HG03196 (cell line): ENCODE results near the gene GOLGA3.
"Not testable (repeated sequence)": the region's sequence is repeated elsewhere in the genome, so short reads cannot be mapped to it uniquely, and the experiment has no call there.

ENCODE experiments used
- ATAC-seq: cut with Tn5 transposase; IDR thresholded peaks from one replicate; pipeline ENCODE4 v1.9.1; 2021; ENCODE audit not compliant: unreplicated experiment

Gene GOLGA3

DNA sequence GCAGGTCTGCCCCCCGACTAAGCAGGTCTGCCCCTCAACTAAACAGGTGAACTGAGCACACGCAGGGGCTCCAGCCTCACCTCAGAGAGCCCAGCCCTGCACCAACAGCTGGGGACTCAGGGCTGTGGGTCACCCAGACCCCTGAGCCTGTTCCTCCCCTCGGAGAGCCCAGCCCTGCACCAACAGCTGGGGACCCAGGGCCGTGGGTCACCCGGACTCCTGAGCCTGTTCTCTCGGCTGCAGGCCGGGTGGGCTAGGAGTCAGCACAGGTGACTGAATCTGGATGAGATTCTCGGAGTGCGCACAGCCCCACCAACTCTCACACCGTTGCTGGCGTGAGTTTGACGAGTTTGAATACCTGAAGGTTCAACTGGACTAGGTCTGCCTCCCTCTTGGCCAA is 46.7 kb downstream of the GOLGA3 start:
- no peak for ATAC-seq

DNA sequence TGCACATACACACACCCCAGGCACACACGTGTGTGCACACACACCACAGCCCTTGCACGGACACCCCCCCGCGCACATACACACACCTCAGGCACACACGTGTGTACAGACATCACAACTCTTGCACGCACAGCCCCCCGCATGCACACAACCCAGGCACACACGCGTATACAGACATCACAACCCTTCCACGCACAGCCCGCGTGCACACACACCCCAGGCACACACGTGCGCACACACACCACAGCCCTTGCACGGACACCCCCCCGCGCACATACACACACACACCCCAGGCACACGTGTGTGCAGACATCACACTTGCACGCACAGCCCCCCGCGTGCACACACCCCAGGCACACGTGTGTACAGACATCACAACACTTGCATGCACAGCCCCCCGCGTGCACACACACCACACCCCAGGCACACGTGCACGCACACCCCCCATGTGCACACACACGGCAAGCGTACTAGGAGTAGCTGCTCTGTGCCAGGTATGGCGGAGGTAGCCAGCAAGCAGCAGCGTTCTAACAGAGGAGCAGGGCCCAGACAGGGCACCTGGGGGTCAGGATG is 48.8 kb downstream of the GOLGA3 start:
- ATAC-seq, result no peak

DNA sequence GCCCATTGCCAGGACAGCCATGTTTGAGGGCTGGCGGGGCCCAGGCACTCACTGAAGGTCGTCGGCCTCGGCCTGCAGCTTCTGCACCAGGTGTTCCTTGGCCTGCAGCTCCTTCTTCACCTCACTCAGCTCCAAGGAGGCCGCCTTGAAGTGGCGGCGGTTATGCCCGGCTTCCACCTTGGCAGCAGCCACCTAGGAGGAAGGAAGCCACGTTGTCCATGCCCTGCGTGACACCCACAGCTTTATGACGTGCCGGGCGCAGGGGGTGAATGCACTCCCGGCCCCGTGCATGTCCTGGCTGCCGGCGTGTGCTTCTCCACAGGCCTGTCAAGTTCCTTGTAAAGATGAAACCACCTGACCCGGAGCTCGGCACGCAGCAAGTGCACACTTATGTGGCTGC is 51.1 kb downstream of the GOLGA3 start:
- no peak for ATAC-seq

DNA sequence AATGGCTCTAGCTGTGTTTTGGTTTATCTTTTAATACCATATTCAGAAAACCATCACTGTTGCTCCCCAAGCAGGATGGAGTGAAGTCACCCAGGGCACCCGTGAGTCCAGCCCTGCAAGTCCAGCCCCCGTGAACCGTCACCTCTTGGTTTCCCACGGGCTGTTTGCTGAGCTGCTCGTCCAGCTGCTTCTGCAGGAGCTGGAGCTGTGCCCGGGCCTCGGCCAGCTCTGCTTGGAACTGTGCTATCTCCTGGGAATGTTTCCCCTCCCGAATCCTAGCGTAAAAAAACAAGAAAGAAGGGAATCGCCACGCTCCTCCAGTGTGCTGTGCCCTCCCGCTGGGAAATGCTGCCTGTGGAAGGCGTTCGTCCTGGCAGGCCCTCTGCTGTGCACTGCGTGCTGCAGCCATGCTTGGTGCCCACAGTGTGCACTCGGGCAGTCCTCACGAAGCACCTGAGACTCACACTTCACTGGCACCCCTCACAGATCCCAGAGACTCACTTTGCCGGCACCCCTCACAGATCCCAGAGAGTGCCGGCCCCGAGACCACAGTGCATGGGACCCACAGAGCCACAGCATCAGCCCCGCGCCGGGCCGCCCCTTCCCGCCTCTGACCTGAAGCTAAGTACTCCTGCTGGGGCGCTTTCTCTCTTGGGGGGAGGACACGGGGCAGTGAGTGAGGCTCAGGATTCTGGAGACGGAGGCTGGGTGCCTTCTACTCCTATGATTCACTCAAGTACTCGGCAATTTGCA is 51.7 kb downstream of the GOLGA3 start:
- no peak for ATAC-seq

DNA sequence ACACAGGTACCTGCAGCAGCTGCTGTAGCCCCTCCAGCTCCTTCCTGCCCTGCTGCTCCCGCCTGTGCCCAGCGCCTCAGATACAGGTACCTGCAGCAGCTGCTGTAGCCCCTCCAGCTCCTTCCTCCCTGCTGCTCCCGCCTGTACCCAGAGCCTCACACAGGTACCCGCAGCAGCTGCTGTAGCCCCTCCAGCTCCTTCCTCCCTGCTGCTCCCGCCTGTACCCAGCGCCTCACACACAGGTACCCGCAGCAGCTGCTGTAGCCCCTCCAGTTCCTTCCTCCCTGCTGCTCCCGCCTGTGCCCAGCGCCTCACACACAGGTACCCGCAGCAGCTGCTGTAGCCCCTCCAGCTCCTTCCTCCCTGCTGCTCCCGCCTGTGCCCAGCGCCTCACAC is 52.4 kb downstream of the GOLGA3 start:
- ATAC-seq, result not testable (repeated sequence)

DNA sequence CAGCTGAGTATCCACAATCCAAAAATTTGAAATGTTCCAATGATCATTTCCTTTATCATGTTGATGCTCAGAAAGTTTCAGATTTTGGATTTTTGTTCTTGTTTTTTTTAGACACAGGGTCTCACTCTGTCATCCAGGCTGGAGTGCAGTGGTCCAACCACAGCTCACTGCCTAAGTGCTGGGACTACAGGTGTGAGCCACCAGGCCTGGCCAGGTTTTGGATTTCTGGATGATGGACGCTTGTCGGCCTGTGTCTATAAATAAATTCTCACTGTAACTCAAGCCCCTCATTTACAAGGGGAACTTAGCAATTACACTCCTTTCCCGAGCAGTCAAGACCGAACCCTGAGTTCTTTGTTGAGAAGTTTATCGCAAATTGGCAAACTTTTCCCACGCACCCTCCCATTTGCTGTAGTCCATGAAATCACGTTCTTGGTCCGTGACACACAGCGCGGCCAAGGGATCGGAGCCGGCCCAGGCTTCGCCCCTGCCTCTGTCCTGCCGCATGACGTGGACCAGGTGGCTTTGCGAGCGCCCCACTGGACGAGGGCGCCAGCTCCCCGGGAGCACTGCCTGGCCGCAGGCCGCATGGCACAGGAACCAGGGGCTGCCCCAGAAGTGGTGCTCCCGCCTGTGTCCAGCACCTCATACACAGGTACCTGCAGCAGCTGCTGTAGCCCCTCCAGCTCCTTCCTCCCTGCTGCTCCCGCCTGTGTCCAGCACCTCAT is 53.0 kb downstream of the GOLGA3 start:
- ATAC-seq, result no peak

DNA sequence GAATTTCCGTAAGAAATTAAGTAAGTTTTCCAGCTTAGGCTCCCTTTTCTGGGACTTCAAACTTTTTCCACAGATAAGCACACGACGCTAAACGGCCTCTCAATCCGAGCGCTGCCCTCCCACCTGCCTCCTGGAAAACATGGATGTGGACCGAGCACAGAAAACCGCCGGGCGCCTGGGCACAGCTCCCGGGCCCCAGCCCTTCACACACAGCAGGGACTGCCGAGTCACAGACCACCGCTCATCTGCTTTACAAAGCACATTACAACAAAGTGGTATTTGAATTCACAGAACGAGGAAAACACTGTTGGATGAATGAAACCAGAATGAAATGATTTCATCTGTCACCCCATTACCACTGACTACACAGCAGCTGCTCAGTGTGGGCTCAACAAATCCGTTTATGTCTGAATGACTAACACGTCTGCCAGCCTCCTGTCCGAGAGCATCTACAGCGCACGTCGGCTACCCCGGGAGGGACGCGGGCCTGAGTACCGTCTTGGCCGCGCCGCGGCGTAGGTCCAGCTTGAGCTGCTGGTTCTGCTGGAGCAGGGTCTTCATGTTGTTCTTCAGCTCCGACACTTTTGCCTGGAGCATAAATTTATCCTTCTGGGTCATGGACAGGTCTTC is 53.9 kb downstream of the GOLGA3 start:
- no peak for ATAC-seq

DNA sequence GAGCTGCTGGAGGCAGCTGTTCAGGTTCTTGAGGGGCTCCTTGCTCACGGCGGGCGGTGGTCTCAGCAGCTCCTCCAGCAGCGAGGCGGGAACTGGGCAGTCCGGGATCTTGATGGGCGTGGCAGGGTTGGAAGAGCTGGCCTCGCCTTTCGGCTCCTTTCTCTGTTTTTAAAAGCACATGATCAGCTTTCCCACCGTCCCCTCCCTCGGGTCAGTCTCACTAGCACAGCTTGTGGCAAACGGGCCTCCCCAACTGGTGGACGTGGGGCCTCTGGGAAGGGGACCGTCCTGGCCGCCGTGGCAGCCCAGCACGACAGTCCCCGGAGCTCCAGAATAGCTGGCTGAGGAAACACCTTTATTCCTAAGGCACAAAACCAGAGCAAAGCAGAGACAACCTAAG is 54.5 kb downstream of the GOLGA3 start:
- no peak for ATAC-seq

DNA sequence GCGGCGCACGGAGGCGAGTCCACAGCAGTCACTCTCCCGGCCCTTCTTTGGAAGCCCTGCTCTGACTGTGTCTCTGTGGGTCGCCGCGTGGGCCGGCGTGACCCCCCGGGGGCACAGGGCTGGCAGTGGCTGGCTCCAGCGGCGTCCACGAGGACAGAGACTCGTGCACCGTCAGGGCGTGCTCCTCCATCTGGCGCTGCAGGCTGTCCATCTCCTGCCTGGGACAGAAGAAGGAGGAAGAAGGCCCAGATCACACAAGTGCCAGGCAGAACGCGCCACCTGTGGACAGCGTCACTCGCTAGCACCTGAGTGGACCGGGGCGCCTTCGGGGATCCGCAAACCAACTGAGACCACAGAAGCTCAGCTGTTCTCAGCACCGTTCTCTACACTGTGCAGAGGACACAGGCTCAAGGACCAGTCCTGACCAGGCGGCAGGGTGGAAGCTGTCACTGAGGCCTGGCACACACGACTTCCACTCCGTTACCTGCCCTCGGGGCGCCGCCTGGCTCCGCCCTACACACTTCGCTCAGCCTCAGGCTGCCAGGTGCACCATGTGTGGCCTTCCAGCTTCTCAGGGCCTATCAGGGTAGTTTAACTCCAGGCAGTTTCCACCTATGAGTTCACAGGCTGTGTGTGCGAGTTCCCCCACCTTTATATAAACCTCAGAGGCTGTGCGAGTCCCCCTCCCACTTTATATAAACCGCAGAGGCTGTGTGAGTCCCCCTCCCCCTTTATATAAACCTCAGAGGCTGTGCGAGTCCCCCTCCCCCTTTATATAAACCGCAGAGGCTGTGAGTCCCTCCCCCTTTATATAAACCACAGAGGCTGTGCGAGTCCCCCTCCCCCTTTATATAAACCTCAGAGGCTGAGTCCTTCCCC is 55.4 kb downstream of the GOLGA3 start:
- ATAC-seq, result no peak

DNA sequence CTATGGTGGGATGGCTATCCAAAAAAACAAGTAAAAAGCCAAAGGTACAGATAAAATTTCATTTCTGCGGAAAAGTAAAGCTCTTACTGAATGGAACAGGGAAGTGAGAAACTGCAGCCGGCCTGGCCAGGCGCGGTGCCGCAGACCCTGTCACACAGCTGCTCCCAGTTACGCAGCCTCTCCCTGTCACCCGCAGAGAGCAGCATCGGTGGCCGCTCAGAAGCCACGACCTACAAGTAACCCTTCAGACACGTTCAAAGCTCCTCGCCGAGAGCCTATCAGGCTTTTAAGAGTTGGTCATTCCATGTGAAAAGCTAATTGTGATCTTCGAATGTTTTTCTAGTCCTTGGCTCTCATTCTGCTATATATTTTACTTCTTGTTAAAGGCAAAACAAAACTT is 56.1 kb downstream of the GOLGA3 start:
- no peak for ATAC-seq

DNA sequence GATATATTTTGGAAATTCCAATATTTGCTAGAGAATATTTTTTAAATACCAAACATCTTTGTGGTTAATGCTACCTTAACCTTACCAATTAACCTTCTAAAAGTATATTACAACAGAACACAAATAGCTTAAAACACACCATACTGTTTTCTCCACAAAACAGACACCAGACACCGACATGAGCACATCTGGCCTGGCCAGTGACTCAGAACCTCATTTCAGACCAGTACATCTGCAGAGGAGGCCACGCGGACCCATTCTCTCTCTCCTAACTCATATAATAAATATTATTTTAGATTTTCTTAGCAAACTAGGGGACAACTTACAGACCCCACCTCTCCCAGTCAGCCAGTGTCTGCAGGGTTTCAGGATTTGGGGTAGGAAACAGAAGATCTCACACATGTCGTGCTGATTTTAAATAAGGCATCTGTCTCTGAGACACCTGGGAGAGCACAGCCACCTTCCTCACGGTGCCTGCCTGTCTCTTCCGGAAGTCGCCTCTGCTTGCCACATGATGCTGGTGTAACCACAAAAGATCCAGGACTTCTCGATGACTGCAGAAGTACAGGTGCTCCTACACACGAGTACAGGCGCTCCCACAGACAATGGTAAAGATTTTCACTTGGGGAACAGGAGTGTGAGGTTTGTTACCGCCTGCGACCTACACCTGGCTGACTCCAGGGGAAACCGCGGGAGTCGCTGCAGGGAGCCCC is 57.4 kb downstream of the GOLGA3 start:
- peak; percentile 37 for ATAC-seq

DNA sequence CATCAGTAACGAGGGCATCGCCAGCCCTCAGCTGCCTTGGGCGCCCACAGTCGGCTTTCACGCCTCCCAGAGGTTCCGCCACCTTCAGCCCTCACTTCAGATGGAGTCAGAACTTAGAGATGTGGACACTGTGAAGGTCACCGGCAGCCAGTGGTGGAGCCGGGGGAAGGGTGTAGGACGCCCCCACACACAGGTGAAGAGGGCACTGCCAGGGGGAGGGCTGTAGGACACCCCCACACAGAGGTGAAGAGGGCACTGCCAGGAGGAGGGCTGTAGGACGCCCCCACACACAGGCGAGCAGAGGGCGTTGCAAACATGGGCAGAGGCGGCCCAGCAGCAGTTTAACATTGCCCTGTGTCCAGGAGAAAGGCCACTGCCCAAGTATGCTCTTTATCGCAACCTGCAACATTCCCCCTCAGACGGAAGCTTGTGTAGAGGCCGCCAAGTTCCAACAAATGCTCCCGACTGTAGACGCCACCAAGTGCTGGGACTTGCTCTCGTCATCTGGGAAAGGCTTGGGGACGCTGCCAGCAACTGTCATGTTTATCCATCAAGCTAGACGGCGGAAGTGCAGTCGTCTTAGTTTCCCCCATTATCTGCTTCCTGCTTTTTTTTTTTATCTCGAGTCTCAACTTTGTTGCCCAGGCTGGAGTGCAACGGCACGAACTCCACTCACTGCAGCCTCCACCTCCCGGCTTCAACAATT is 62.1 kb downstream of the GOLGA3 start:
- no peak for ATAC-seq

DNA sequence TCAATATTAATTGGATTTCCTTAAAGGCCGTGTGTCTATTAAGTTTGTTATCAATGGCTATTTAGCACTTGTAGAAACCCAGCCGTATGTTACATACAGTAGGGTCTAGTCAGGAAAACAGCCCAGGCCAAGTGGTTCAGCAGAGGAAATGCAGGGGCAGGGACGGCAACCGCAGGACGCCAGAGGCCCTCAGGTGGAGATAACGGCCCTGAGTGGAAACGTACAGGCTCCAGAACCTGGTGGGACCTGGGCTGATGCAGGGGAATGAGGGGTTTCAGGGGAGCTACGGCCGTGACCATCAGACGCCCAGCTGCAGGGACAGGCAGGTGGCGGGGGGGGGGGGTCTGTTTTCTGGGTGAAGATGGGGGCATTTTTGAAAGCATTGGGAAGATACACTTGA is 63.3 kb downstream of the GOLGA3 start:
- no peak for ATAC-seq

DNA sequence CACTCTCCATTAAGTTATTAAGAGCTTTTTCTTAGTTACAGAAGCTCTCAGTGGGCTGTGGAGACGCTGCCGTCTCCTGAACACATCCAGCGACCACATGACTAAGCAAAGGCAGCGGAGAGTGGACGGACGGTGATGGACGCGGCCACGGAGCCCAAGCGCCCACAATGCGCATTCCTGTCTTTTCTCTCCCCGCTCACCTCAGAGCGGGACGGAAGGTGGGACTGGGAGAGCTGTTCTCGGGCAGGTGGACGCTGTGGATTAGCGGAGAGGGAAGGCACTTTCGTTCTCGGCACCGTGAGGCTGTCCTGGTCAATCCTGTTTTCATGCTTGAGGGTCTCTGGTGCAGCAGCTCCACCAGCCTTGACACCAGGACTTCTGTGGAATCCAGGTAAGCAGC is 64.4 kb downstream of the GOLGA3 start:
- no peak for ATAC-seq

DNA sequence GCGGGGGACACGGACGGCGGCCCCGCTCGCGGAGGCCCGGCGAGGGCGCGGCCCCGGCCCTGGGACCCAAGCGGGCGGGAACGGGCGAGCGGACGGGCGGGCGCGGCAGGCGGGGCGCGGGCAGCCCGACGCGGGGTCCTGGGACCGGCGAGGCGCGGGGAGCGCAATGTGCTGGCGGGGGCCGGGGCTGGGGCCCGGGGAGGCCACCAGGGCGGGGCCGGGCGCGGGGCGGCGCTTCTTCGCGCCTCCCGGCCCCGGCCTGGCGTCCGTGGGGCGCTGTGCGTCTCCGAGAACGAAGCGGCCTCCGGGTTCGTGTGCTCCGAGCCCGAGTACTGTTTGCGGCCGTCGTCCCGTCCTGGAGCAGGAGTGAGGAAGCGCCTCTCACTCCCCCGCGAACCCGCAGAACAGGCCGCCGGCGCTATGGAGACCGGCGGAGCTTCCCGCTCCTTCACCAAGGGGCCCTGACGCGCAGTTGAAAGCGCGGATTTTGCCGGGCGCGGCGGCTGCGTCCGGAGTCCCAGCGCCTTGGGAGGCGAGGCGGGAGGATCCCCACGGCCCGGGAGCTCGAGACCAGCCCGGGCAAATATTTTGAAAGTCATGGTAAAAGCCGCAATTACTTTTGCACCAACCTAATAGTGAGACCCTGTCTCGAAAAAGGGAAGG is 66.6 kb downstream of the GOLGA3 start:
- peak; percentile 82 for ATAC-seq

DNA sequence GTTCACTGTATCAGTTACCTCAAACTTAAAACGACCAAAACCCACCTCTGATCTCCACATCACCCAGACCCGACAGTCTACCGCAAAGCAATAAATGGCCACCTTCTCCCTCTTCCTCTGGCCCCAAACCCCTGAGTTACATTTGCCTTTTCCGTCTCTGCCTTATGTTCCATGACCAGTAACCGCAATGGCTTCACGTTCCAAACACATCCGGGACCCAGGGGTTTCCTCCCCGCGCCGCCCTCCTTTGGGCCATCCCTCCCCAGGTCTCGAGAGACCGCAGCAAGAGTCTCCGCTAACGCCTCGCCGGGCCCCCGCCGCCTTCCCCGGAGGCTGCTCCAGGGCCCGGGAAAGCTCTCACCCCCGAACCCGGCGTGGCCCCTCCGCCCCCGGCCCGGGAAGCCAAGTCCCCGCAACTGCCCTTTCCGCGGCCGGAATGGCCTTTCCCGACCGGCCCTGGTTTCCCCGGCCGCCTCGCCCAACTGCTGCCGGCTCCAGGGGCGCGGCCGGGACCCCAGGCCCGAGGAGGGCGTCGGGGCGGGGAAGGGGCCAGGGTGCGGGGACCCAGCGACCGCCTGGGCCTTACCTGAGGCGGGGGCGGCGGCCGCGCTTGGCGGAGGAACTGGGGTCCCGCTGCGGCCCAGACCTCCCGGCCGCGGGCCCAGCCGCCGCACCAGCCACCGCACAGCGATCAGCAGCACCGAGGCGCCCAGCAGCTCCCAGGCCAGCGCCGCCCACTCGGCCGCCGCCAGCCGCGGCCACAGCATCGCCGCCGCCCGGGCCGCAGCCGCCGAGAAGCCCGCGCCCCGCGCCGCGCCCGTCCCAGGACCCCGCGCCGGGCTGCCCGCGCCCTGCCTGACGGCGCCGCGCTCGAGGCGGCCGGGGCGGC is 67.4 kb downstream of the GOLGA3 start, which contains the start of gene ANKLE2:
TSS of gene ANKLE2 (minus strand) at position 801 of the 889 bp plus-strand sequence. CDS start at position 767, 34 bp downstream.
- ATAC-seq, result peak; percentile 8

DNA sequence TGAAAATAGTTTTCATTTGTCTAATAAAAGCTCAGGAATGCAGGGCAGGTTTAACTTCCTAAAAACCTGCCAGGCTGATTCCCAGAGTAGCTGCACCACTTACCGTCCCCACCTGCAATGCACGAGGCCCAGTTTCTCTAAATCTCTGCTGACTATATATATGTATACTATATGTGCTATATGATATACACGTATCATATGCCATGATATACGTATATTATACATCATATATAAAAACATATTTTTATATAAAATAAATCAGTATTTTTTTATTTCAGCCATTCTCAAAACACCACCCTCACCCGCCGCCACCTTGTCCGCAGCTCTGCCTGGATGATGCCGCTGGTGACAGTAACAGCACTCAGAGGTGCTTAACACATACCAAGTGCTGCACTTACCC is 69.3 kb downstream of the GOLGA3 start:
- no peak for ATAC-seq

DNA sequence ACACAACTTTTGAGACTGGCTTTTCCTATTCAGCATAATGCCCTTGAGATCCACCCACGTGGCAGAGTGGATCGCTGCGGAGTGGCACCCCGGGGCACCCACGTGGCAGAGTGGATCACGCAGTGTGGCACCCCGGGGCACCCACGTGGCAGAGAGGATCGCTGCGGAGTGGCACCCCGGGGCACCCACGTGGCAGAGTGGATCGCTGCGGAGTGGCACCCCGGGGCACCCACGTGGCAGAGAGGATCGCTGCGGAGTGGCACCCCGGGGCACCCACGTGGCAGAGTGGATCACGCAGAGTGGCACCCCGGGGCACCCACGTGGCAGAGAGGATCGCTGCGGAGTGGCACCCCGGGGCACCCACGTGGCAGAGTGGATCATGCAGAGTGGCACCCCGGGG is 69.8 kb downstream of the GOLGA3 start:
- not testable (repeated sequence) for ATAC-seq
